RPMI7951 (cell line): ENCODE results near the gene ISLR2. TPM values are rescaled to one million over a fixed set of nuclear protein-coding genes. Genes with fewer than 3 reads are reported as not detected.
A peak's percentile ranks its signal among the peaks of the same experiment; 100 is the strongest.
"Not testable (repeated sequence)": the region's sequence is repeated elsewhere in the genome, so short reads cannot be mapped to it uniquely, and the experiment has no call there.

Source experiments
- DNase-seq: peaks from one replicate; pipeline ENCODE4 v3.0.0-alpha.2; 2012; ENCODE audit warnings: low read depth
- total RNA-seq: library from RNA; depleted of rRNA; stranded (reverse); fragments of >200 nt; shearing (Covaris generic); gene quantifications from 2 replicates; pipeline ENCODE4 v1.2.3, GENCODE V29; 2014

ISLR2 gene
- total RNA-seq, 1 experiment from 2014 or later: 0.72 TPM

- no peak for DNase-seq
Observed at GRCh38 chr15:74156678-74157411, 26.5 kb downstream of the ISLR2 start.

GRCh38 chr15:74157868-74158827 is 27.8 kb downstream of the ISLR2 start:
- DNase-seq: no peak

DNA sequence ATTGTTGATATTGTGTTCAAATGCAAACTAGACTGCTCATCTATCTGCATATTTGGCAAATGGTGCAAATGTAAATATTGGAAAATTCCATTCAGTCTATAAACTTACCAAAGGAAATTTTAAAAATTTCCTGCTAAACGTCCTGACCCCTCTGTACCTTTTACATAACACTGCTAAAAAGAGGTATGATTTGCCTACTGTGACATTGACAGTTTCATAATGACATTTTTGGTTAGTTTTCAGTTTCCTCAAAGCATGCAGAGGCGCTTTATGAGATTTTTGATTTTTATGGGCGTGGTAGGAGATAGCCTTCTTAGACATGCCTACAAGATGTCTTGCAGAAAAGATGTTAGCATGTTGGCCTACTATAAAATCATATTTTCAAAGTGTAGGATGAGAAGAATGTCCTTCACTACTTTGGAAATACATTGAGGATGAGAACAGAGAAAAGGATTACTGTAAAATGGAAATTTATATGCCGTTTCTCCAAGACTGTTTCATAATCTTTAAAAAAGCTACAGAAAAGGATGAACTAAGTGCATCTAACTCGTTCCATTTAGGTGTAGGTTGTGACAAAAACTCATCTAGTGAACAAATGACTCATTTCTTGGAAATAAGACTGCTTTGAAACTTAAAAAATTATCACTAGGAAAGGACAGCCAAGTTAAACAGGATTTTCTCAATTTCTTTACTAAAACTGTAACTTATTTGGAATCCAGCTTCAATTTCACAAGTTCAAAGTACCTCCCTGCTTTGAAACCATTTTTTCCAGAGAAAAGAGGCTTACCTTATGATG is 28.7 kb downstream of the ISLR2 start:
- DNase-seq: no peak

DNA sequence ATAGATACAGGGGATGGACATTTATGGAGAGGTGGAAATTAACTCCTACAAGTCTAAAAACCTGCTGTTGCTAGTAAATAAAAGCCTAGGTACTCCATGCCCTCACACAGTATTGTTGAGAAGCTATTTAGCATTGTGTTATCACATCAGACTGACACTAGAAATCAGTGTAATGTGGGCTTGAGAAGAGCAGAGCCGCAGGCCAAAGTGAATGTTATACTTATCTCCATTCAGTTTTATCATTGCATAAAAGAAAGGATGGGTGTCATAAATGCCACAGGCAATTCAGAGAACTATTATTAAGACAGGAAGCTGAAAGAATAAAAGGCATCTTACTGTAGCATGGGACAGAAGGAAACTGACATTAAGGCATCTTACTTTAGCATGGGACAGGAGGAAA is 29.4 kb downstream of the ISLR2 start:
- no peak for DNase-seq

DNA sequence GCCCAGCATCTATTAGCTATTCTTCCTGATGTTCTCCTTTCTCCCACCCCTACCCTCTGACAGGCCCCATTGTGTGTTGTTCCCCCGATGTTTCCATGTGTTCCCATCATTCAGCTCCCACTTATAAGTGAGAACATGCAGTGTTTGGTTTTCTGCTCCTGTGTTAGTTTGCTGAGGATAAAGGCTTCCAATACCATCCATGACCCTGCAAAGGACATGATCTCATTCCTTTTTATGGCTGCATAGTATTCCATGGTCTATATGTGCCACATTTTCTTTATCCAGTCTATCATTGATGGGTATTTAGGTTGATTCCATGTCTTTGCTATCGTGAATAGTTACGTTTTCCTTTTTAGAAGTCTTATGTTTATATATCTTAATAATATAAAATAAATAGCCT is 30.0 kb downstream of the ISLR2 start:
- DNase-seq: not testable (repeated sequence)

- not testable (repeated sequence) for DNase-seq
Observed at GRCh38 chr15:74162195-74162536, 31.8 kb downstream of the ISLR2 start.

GRCh38 chr15:74165461-74165860 is 35.1 kb downstream of the ISLR2 start:
- DNase-seq: no peak

- no peak for DNase-seq
Observed at GRCh38 chr15:74167891-74168331, 37.5 kb downstream of the ISLR2 start.

DNA sequence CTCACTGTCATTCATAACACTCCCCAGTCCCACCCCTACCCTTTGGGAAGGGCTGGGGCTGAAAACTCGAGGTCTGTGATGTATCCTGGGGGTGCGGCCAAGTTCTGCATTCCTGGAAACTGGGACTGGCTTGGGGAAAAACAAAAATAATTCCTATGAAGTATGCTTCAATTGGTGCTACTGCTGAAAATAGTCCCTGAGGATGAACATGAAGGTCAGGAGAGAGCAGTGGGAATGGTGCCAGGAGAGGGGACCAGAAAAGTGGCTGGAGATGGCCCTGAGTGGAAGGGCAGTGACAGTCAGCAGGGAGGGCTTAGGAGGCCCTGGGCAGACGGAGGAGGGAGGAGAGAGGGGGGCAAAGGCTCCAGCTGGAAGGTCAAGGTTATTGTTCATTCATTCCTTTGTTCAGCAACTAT is 38.3 kb downstream of the ISLR2 start:
- no peak for DNase-seq

- no peak for DNase-seq
Observed at GRCh38 chr15:74170071-74170844, 39.9 kb downstream of the ISLR2 start.

GRCh38 chr15:74170875-74171578 is 40.6 kb downstream of the ISLR2 start:
- DNase-seq: no peak

DNA sequence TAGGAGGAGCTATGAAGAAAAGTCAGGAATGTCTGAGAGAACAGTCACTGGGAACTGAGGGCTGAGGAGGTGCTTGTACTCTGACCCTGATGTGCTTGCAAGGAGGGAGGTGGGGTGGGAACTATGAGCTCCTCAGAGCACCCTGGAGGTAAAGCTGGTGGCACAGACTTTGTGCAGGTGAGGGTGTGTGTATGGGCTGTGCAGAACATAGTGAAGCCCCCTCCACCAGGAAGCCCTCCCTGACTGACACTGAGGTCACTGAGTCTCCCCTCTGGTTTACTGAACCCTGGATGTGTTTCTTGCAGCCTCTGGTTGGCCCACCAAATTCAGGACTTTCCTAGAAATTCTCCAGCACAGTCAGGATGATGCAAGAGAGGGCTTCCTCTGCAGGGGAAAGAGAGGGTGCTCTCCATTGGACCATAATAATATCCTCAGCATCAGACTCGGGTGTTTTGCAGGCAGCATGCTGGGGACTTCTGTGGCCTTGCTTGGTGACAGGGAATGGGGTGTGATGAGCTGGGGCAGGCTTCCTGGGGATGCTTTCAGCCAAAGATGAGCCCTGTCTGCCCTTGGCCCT is 41.7 kb downstream of the ISLR2 start:
- no peak for DNase-seq

GRCh38 chr15:74172701-74173379 is 42.5 kb downstream of the ISLR2 start:
- peak; percentile 50 for DNase-seq

DNA sequence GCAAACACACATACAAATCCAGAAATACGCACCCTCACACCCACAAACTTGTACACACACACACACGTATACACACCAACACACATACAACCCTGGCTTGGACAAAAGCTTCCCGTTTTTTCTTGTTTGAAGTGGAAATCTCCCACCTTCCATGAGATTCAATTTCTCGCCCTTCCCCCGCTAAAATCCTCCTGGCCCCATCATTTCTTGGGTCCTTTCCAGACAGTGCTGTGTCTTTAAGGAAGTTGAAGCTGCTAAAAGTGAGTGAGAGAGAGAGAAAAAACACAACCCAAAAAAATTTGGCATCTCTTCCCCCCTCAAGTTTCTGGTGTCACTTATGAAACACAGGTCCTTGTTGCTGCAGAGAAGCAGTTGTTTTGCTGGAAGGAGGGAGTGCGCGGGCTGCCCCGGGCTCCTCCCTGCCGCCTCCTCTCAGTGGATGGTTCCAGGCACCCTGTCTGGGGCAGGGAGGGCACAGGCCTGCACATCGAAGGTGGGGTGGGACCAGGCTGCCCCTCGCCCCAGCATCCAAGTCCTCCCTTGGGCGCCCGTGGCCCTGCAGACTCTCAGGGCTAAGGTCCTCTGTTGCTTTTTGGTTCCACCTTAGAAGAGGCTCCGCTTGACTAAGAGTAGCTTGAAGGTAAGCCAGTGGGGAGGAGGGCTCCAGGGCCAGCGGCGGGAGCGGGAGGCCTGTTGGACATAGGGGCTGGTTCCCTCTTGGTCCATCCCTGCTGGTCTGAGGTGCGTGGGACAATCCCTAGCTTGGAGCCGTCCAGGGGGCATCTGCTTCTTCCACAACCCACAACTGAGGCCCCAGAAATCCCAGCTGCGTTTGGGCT is 43.2 kb downstream of the ISLR2 start, which contains the start of gene ISLR:
Gene ISLR, plus strand, starts transcription at position 331 of the 839 bp plus-strand sequence. CDS start 1,149 bp downstream, outside the sequence.
- DNase-seq: peak; percentile 61

- no peak for DNase-seq
Observed at GRCh38 chr15:74174219-74174957, 44.0 kb downstream of the ISLR2 start.

- DNase-seq: no peak
Observed at GRCh38 chr15:74174958-74175253, 44.5 kb downstream of the ISLR2 start.

DNA sequence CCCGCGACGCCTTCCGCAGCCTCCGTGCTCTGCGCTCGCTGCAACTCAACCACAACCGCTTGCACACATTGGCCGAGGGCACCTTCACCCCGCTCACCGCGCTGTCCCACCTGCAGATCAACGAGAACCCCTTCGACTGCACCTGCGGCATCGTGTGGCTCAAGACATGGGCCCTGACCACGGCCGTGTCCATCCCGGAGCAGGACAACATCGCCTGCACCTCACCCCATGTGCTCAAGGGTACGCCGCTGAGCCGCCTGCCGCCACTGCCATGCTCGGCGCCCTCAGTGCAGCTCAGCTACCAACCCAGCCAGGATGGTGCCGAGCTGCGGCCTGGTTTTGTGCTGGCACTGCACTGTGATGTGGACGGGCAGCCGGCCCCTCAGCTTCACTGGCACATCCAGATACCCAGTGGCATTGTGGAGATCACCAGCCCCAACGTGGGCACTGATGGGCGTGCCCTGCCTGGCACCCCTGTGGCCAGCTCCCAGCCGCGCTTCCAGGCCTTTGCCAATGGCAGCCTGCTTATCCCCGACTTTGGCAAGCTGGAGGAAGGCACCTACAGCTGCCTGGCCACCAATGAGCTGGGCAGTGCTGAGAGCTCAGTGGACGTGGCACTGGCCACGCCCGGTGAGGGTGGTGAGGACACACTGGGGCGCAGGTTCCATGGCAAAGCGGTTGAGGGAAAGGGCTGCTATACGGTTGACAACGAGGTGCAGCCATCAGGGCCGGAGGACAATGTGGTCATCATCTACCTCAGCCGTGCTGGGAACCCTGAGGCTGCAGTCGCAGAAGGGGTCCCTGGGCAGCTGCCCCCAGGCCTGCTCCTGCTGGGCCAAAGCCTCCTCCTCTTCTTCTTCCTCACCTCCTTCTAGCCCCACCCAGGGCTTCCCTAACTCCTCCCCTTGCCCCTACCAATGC is 45.1 kb downstream of the ISLR2 start:
- DNase-seq: no peak
